A549 (cell line): Measurements from ENCODE around the gene ANO9.

Experiments
- POLR2A ChIP-seq: IDR thresholded peaks from 2 replicates; pipeline ENCODE4 v1.6.1; 2012; ENCODE audit warnings: mild to moderate bottlenecking, low read length
- REST ChIP-seq: fragments of 200-600 bp; sonication (generic); IDR thresholded peaks from 2 replicates; pipeline ENCODE4 v1.6.1; 2016; ENCODE audit warnings: antibody characterized with exemption, mild to moderate bottlenecking, moderate library complexity

DNA sequence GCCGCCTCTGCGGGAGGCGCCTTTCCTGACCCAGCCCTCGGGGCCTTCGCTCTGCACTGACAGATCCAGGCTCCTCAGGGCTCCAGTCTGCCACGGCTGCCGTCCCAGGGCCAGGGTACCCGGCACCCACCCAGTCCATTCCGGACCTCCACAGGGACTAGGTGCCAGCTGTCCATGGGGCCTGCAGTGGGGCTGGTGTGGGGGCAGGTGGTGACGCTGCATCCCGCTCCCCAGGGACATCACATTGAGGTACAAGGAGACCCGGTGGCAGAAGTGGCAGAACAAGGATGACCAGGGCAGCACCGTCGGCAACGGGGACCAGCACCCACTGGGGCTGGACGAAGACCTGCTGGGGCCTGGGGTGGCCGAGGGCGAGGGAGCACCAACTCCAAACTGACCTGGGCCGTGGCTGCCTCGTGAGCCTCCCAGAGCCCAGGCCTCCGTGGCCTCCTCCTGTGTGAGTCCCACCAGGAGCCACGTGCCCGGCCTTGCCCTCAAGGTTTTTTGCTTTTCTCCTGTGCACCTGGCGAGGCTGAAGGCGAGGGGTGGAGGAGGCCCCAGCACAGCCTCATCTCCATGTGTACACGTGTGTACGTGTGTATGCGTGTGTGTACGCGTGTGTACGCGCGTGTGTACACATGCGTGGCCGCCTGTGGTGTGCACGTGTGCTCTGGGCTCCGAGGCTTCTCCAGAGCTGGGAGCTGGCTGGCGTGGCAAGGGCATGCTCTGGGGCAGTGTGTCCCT lies 48.5 kb upstream of the ANO9 start:
- TF ChIP-seq POLR2A (no peak), REST (no peak)
